Islet of Langerhans (tissue), 1 donor: Measurements from ENCODE around the gene RDH16.
"Not testable (repeated sequence)": the region's sequence is repeated elsewhere in the genome, so short reads cannot be mapped to it uniquely, and the experiment has no call there.

ENCODE experiments used
- FAIRE-seq: peaks from one replicate; lab custom pipeline; 2011; peaks lifted over from hg19 to GRCh38; lab: Jason Lieb, UNC

Gene RDH16

GRCh38 chr12:56921346-56921745 is 36.1 kb downstream of the RDH16 start:
- FAIRE-seq: no peak

- not testable (repeated sequence) for FAIRE-seq
Observed at GRCh38 chr12:56918139-56918538, 39.3 kb downstream of the RDH16 start.

GRCh38 chr12:56916996-56917333 is 40.4 kb downstream of the RDH16 start:
- no peak for FAIRE-seq

GRCh38 chr12:56916296-56916995 is 41.0 kb downstream of the RDH16 start:
- no peak for FAIRE-seq

GRCh38 chr12:56914724-56915123 is 42.7 kb downstream of the RDH16 start:
- FAIRE-seq: no peak

GRCh38 chr12:56914256-56914655 is 43.2 kb downstream of the RDH16 start:
- FAIRE-seq: no peak

GRCh38 chr12:56909403-56909802 is 48.0 kb downstream of the RDH16 start:
- FAIRE-seq: not testable (repeated sequence)

GRCh38 chr12:56908136-56908535 is 49.3 kb downstream of the RDH16 start:
- no peak for FAIRE-seq

- no peak for FAIRE-seq
Observed at GRCh38 chr12:56905852-56906251, 51.6 kb downstream of the RDH16 start.

GRCh38 chr12:56903374-56903773 is 54.0 kb downstream of the RDH16 start:
- FAIRE-seq: no peak
